GM19452 (cell line): ENCODE measurements around the gene HNMT.
"Not testable (repeated sequence)": the region's sequence is repeated elsewhere in the genome, so short reads cannot be mapped to it uniquely, and the experiment has no call there.

Experiments used
- ATAC-seq: cut with Tn5 transposase; IDR thresholded peaks from one replicate; pipeline ENCODE4 v1.9.1; 2021; ENCODE audit not compliant: unreplicated experiment

The HNMT gene

DNA sequence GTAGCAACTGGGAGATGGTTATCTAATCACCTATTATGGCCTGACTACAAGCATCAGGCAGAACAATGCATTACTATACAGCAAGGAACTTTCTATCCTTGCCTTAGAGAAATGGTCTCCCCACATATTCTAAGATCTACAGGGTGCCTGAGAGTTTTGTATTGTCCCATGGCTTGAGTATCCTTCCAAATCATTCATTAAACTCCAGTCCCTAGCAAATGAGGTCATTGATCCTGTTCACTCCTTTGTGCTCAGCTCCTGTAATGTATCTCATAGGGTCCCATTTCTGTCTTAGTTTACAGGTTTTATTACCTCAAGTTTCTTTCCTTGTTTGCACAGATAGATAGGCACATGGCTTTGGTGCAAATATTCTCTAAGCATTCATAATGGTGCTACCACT lies 9.0 kb downstream of the HNMT start:
- no peak for ATAC-seq

DNA sequence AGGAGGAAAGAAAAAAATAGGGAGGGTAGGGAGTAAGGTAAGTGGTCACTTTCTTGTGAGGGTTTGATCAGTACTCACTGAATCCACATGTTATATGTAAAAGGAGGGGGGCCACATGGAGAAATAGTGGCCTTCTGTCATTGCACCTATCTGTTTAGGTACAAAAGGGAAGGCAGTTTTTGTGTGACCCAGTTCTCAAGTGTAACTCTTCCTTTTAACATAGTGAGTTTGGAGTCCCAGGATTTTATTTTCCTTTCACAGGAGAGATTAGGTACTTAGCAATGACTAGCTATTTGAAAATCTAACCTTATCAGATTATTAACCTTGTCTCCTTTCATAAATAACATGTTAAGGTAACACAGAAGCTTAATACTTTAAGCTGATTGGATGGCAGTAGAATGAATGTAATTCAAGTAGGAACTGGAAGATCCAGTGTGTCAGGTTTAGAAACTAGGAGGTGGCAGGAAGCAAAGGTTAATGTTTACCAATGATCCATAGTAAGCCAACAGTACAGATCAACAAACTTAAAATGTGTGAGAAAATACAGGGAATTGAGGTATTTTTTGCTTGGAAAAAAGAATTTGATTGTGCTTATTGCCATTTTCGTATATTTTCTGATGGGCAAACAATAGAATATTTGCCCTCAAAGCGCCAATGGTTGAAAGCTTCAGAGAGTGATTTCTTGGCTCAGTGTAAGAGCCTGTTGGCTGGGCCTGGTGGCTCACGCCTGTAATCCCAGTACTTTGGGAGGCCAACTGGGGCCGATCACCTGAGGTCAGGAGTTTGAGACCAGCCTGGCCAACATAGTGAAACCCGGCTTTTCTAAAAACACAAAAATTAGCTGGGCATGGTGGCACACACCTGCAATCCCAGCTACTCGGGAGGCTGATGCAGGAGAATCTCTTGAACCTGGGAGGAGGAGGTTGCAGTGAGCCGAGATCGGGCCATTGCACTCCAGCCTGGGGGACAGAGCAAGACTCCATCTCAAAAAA lies 11.3 kb downstream of the HNMT start:
- no peak for ATAC-seq

DNA sequence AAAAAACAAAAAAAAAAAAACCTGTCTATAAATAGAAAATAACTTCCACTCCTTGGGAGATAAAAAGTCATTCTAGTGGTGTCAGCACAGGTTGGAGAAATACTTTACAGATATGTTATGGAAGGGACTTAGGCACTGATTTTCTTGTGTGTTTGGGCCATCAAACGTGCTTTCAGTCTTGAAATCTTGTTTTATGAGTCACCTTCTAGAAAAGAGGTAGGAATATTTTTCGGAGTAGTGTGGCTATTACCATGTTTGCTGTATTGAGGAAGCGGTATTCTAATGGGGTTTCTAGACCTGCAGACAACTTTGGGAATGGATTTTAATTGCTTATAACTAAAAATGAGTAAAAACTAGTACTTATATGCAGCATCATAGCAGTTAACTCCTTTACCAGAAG lies 12.0 kb downstream of the HNMT start:
- ATAC-seq, result no peak

DNA sequence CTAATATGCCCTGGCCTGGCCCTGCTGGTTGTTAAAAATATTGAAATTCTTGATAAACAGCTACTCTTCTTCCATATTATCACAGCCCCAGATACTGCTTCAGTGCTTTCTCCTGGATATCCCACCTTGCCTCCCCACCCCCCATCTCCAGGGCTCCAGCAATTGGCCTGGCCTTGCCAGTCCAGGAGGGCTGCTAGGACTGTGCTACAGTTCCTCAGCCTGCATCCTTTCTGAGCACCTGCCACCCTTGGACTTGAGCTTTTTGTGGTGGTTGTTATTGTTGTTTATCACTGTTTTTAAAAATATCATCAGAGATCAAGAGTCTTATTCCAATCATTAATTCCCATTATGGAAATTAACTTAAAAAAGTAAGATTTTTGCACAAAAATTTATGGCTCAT lies 13.5 kb downstream of the HNMT start:
- ATAC-seq, result no peak

DNA sequence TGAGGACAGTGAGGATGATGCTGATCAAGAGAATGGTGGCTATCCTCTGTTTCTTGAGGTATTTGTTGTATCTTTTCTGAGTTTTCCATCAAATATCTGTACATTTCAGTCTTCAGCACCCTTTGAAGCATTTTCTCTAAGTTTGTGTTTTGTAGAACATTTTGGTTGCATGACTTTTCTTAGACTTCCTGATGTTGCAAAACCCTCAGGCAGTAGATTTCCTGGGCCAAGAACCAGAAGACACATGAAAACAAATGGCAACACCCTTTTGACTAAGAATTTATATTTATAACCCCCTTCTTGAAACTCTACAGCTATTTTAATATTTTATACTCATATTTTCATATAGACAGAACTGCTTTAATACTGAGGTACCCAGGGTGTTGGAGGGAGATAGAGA lies 16.2 kb downstream of the HNMT start:
- ATAC-seq, result no peak

DNA sequence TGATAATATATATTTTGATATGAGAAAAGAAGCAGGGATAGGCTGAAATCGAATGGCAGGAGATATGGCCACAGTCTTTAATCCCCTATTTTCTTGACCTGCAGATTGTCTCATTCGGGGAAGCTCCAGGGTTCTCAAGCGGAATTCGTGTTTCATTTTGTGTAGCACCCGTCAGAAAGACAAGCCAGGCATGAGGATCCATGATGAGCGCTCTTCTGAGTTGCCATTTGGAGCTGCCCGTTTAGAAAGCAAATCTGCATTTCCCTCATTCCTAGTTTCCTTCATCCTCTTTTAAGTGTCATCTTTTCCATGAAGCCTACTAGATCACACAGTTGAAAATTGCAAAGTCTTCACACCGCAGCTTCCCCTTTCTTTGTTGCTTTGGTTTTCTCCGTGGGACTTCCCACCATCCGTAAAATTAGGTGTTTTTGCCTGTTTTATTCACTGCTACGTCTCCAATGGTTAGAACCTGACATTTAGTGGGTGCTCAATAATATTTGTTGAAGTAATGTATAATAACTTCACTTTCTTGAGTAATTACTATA lies 16.9 kb downstream of the HNMT start:
- no peak for ATAC-seq

DNA sequence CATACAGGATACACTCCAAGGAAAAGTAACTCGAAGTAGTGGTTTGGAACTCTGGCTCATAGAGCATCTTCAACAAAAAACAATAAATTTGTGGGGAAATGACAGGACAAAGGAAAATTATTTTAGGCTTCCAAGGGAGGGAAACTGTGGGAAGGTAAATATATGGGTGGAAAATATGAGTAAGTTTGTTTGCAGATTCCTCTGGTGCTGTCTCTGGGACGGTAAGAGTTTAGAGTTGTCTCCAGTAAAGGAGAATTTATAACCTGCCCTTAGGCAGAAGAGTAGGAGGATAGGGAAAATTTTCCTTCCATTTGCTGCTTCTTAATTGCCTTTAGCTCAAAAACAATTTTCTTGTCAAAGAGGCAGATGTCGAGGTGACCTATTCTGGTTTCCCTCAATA lies 19.3 kb downstream of the HNMT start:
- ATAC-seq, result no peak

DNA sequence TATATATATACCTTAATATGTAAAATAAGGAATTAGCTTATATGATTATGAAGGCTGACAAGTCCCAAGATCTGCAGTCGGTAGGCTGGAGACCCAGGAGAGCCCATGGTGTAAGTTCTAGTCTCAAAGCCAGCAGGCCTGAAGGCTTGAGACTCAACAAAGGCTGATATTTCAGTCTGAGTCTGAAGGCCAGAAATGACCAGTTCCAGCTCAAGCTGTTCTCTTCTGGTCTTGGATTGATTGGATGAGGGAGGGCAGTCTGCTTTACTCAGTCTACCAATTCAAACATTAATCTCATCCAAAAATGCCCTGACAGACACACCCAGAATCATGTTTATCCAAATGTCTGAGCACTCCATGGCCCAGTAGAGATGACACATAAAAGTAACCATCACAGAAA lies 22.0 kb downstream of the HNMT start:
- ATAC-seq, result no peak

DNA sequence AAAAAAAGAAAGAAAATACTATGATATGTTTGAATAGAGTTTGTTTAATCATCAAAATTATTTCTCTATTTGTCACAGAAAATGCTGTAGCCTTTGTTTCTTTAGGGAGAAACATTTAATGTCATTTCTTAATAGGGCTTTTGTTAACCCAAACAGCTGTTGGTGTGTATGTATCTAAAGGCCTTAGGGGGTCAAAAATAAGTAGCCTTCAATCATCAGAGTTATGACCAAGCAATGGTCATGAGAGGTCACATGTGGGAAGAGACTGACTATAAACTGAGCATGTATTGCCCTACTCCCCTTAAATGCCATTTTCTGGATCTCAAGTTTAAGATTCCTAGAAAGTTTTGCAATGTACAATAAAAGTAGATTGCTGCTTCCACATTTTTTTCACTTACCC lies 22.7 kb downstream of the HNMT start:
- ATAC-seq, result no peak

DNA sequence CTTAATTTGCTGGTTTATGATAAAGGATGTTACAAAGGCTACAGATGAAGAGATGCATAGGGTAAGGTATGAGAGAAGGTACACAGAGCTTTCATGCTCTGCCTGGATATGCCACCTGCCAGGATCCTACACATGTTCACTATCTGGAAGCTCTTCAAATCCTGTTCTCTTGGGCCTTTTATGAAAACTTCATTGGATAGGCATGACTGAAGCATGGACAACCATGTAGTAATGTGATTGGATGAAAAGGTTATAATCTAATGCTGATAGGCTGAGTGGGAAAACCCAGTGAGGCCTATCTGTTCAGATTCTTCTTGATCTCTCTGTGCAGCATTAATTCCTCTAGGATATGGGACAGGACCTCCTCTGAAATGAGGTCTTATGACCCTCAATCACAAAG lies 26.8 kb downstream of the HNMT start:
- ATAC-seq, result no peak

DNA sequence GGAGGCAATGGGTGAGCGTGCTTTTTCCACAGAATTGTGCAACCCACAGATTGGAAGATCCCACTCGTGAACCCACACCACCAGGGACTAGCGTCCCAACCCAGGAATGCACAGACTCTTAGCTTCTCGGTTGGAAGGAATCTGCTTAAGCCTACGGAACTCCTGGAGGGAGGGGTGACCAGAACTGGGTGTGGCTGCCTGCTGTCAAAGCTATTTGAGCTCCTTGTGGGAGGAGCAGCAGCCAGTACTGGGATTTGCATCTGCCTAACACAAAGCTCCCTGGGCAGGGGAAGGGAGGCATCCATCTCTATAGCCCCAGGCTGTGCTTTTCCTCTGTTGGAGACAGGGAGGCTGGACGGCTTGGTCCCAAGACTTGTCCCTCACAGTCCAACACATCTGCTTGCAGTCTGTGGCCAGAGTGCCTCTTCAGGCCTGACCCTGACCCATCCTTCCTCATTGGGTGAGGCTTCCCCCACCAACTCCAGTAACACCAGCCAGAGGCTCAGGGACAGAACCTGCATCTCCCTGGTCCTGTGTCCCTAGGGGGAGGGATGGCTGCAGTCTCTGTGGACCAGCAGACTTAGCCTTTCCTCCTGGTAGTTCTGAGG lies 27.9 kb downstream of the HNMT start:
- no peak for ATAC-seq

DNA sequence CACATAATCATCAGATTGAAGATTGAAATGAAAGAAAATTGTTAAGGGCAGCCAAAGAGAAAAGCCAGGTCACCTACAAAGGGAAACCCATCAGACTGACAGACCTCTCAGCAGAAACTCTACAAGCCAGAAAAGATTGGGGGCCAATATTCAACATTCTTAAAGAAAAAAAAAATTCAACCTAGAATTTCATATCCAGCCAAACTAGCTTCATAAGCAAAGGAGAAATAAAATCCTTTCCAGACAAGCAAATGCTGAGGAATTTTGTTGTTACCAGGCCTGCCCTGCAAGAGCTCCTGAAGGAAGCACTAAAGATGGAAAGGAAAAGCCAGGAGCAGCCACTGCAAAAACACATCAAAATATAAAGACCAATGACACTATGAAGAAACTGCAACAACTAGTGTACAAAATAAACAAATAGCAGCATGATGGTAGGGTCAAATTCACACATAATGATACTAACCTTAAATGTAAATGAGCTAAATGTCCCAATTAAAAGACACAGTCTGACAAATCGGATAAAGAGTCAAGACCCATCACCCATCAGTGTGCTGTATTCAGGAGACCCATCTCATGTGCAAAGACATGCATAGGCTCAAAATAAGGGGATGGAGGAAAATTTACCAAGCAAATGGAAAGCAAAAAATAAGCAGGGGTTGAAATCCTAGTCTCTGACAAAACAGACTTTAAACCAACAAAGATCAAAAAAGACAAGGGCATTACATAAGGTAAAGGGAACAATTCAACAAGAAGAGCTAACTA lies 29.6 kb downstream of the HNMT start:
- ATAC-seq, result not testable (repeated sequence)

DNA sequence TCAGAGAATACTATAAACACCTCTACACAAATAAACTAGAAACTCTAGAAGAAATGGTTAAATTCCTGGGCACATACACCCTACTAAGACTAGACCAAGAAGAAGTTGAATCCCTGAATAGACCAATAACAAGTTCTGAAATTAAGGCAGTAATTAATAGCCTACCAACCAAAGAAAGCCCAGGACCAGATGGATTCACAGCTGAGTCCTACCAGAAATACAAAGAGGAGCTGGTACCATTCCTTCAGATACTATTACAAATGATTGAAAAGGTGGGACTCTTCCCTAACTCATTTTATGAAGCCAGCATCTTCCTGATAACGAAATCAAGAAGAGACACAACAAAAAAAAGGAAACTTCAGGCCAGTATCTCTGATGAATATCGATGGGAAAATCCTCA lies 31.1 kb downstream of the HNMT start:
- not testable (repeated sequence) for ATAC-seq

DNA sequence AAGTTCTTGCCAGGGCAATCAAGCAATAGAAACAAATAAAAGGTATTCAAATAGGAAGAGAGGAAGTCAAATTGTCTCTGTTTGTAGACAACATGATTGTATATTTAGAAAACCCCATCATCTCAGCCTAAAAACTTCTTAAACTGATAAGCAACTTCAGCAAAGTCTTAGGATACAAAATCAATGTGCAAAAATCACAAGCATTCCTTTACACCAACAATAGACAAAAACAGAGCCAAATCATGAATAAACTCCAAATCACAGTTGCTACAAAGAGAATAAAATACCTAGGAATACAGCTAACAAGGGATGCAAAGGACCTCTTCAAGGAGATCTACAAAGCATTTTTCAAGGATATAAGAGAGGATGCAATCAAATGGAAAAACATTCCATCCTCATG lies 31.9 kb downstream of the HNMT start:
- not testable (repeated sequence) for ATAC-seq

DNA sequence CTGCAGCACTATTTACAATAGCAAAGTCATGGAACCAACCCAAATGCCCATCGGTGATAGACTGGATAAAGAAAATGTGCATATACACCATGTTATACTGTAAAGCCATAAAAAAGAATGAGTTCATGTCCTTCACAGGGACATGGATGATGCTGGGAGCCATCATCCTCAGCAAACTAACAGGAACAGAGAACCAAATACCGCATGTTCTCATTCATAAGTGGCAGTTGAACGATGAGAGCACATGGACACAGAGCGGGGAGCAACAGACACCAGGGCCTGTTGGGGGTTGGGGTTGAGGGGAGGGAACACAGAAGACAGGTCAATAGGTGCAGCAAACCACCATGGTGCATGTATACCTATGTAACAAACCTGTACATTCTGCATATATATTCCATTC lies 33.5 kb downstream of the HNMT start:
- ATAC-seq, result no peak

DNA sequence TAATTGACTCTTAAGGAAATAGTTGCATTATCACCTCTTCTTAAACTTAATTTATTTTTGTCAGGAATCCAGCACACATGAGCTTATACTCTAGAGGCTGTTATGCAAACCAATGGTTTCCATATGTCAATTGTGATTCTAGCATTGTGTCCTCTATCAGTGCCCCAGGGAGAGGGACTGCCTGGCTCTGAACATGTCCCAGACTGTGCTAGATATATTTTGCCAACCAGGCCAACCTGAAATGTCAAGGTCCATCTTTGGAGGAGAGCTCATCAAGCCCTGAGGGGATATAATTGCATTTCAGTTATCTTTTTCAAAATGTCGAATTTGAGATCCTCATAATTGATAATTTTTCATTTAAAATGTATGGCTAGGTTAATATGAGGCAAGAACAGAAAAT lies 34.2 kb downstream of the HNMT start:
- ATAC-seq, result no peak

DNA sequence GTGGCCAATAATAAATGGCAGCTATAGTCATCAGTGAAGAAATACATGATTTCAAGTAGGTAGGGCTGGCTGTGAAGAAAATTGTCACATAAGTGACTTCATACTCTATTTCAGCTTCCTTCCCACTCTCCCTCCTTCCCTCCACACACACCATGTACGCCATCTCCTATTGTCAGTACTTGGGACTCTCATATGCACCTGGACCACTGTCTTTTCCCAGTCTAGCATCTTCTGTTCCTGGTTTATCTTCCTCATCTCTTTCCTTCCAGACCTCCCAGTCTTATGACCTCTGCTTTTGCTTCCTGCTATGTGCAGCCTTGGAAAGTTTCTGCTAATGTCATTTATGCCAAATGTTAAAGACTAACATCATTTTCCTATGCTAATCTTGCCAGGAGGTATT lies 35.0 kb downstream of the HNMT start:
- ATAC-seq, result no peak

DNA sequence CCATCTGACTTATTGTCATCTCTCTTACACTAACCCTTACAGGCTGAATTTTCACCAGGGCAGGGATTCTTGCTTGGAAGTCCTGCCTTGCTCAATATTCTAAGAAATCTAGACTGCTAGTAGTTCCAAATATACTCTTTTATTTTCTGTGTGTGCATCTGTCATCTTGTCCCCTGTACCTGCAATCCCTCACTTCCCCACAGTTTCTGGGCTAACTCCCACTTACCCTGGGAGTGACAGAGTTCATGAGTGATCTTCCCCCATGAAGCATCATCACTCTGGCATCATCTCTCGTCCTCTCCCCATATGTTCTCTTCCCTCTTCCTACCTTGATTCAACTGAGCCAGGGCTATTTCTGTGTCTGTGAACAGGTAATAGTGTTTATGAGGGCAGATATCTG lies 35.7 kb downstream of the HNMT start:
- ATAC-seq, result no peak

DNA sequence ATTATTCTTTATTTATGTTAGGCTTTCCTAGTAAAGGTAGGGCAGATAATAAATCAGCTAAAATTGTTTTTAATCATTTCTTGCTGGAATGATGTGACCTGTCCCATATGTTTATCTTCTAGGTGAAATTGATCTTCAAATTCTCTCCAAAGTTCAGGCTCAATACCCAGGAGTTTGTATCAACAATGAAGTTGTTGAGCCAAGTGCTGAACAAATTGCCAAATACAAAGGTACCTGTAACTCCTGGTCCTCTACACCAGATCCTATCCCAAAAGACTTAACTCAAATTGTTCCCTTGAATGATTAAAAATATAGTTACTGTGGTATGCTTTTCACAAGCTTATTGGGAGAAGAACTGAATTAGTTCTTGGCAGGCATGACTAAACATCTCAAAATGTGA lies 36.5 kb downstream of the HNMT start:
- no peak for ATAC-seq

DNA sequence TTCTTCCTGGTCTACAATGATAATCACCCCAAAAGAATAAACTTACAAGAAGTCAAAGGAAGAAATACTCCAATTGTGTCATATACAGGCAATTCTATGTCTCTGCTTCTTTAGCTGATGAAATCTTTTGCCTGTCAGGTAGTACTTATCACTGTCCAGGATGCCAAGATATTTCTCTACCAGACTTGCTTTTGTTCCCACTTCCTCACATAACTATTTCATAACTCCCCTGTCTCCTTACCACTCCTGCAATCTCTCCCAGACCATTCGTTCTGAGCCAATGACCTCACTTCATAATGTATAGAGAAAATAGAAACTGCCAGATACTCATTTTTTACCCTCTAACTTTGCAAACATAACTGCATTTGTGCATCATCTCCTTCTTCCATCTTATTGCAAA lies 39.1 kb downstream of the HNMT start:
- no peak for ATAC-seq

DNA sequence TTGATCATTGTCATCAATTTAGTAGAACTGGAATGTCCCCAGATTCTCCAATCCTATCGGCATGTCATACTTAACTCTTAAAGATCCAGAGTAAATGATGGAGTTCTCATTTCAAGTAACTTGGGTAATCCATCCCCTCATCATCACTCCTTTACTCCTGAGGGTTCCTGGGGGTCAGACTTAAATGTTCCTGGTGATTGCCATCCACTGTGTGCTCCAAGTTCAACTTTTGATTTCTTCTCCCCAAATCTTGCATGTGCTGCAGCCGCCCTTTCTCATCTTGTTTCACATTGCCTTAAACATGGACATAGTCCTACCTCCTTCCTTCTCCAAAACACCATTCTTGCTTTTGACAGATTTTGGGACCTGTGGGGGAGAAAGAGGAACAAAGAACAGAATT lies 43.2 kb downstream of the HNMT start:
- ATAC-seq, result no peak

DNA sequence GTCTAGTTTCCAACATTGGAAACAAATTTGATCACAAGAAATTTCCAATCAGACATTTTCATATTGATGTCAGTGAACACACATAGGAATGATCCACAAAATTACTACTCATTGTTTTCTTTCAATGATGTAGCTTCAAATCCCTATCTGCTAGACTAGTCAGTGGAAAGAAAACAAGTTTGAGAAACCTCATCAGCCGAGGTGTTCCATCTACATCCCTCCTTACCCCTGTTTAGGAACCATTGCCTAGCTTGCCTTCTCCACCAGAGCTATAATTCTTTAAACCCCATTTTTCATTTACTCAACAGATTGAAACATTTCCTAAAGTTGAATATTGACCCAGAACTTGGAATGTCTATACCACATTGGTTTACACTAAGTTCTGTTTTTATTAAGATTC lies 45.3 kb downstream of the HNMT start:
- no peak for ATAC-seq
